Duodenal mucosa (tissue), 2 donors: Measurements from ENCODE around the gene PER2.
"Not testable (repeated sequence)": the region's sequence is repeated elsewhere in the genome, so short reads cannot be mapped to it uniquely, and the experiment has no call there.

Experiments used
- H3K27ac ChIP-seq: one replicate; pipeline ENCODE4 v1.7.0; 2013; ENCODE audit warnings: low read depth, low read length
- H3K27me3 ChIP-seq, 2 donors: one replicate each; pipeline ENCODE4 v1.7.0; 2013; ENCODE audit warnings: low read length in 2 of 2, control low read depth in 1 of 2; ENCODE audit not compliant: insufficient read depth in 2 of 2, control insufficient read depth in 1 of 2
- H3K36me3 ChIP-seq, 2 donors: one replicate each; pipeline ENCODE4 v1.7.0; 2013; ENCODE audit warnings: low read length in 2 of 2, control low read depth in 1 of 2; ENCODE audit not compliant: insufficient read depth in 2 of 2, control insufficient read depth in 1 of 2
- H3K4me1 ChIP-seq, 2 donors: one replicate each; pipeline ENCODE4 v1.7.0; 2013; ENCODE audit warnings: low read length in 2 of 2, control low read depth in 1 of 2; ENCODE audit not compliant: insufficient read depth in 2 of 2, control insufficient read depth in 1 of 2
- H3K4me3 ChIP-seq, 2 donors: one replicate each; pipeline ENCODE4 v1.7.0; 2013; ENCODE audit warnings: low read length in 2 of 2, low read depth in 1 of 2
- H3K9ac ChIP-seq, 2 donors: one replicate each; pipeline ENCODE4 v1.7.0; 2013; ENCODE audit warnings: low read length in 2 of 2, low read depth in 1 of 2
- H3K9me3 ChIP-seq, 2 donors: one replicate each; pipeline ENCODE4 v1.7.0; 2013; ENCODE audit warnings: low read length in 2 of 2, control low read depth in 1 of 2; ENCODE audit not compliant: control insufficient read depth in 1 of 2

The PER2 gene

DNA sequence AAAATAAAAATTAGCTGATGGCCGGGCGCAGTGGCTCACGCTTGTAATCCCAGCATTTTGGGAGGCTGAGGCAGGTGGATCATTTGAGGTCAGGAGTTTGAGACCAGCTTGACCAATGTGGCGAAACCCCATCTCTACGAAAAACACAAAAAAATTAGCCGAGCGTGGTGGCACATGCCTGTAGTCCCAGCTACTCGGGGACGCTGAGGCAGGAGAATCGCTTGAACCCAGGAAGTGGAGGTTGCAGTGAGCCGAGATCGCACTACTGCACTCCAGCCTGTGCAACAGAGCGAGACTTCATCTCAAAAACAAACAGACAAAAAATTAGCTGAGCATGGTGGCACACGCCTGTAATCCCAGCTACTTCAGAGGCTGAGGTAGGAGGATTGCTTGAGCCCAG lies 22.3 kb upstream of the PER2 start:
- H3K4me3 ChIP-seq, H3K27me3 ChIP-seq, H3K9me3 ChIP-seq, H3K27ac ChIP-seq, H3K9ac ChIP-seq, H3K36me3 ChIP-seq: not testable (repeated sequence)
- peaks cover 12% of the 10 kb centered on the region in 2 donors for H3K4me1 ChIP-seq

DNA sequence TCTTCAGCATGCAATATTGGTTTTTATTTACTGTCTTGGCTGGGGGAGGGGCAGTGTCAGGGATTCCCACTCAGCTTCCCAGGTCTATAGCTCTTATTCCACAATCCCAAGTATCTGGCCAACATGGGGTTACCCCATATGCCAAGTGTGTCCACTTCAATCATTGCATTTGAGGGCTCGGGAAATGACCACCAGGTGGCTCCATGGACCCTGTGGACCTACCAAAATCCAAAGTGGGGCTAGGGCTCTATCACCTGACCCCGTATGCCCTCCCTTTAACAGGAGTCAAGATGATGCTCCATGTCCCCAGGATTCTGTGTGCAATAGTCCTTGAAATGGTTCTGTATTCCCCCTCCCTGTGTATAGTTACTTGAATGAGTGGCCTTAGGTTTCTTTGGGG lies 19.8 kb upstream of the PER2 start:
- no peak overlapping the region for H3K27ac ChIP-seq
- no peak overlapping the region for H3K9ac ChIP-seq
- H3K27me3 ChIP-seq = peaks cover 0 to 2% of the 10 kb centered on the region in 2 donors
- H3K9me3 ChIP-seq = no peaks in the 10 kb centered on the region
- H3K36me3 ChIP-seq = no peaks in the 10 kb centered on the region
- H3K4me3 ChIP-seq = no peak overlapping the region
- H3K4me1 ChIP-seq = peaks cover 16 to 21% of the 10 kb centered on the region in 2 donors

DNA sequence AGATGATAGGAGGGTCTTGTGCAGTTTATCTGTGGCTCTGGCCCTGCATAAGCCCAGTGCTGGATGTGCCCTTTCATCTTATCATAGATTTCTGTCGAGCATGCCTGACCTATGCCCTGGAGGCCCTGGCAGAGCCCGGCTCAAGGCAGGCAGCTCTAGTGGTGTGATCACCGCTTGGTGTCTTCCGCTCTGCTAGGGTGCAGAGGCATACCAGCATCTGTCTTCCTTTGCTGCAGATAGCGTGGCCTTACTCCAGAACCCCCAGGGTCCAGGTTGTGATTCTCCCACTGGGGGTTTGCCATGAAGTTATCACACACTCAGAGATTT lies 18.2 kb upstream of the PER2 start:
- H3K27me3 ChIP-seq = peaks cover 0 to 2% of the 10 kb centered on the region in 2 donors
- peak overlapping the region in 1 of 2 donors; percentile 3 for H3K4me3 ChIP-seq
- no peak overlapping the region for H3K27ac ChIP-seq
- no peaks in the 10 kb centered on the region for H3K9me3 ChIP-seq
- no peak overlapping the region for H3K9ac ChIP-seq
- H3K36me3 ChIP-seq = no peaks in the 10 kb centered on the region
- H3K4me1 ChIP-seq = peaks cover 16 to 21% of the 10 kb centered on the region in 2 donors

DNA sequence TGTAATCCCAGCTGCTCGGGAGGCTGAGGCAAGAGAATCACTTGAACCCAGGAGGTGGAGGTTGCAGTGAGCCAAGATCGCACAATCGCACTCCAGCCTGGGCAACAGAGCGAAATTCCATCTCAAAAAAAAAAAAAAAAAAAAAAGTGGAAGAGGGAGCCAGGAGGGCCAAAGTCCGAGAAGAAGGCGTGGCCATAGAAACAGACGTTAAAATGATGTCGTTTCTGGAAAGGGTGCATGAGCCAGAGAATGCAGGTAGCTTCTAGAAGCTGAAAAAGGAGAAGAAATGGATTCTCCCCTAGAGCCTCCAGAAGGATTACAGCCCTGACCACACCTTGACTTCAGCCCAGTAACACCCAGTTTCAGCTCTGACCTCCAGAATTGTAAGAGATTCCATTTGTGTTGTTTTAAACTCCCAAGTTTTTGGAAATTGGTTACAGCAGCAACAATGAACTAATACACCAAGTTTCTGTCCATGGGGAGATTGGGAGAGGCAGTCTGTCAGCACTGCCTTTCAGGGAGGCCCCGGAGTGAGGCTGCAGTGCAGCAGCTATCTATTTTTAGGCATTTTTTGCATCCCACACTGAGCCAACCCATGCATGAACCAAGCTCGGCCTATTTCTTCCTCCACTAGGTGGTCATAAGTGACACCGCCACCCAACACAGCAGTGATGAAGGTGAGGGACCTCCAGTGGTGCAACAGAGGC lies 17.7 kb upstream of the PER2 start:
- H3K36me3 ChIP-seq = no peaks in the 10 kb centered on the region
- peaks cover 16 to 21% of the 10 kb centered on the region in 2 donors for H3K4me1 ChIP-seq
- H3K9ac ChIP-seq = peak overlapping the region in 1 of 2 donors; percentile 23
- no peaks in the 10 kb centered on the region for H3K9me3 ChIP-seq
- peaks cover 0 to 2% of the 10 kb centered on the region in 2 donors for H3K27me3 ChIP-seq
- H3K4me3 ChIP-seq = peak overlapping the region in 1 of 2 donors; percentile 3
- no peak overlapping the region for H3K27ac ChIP-seq

DNA sequence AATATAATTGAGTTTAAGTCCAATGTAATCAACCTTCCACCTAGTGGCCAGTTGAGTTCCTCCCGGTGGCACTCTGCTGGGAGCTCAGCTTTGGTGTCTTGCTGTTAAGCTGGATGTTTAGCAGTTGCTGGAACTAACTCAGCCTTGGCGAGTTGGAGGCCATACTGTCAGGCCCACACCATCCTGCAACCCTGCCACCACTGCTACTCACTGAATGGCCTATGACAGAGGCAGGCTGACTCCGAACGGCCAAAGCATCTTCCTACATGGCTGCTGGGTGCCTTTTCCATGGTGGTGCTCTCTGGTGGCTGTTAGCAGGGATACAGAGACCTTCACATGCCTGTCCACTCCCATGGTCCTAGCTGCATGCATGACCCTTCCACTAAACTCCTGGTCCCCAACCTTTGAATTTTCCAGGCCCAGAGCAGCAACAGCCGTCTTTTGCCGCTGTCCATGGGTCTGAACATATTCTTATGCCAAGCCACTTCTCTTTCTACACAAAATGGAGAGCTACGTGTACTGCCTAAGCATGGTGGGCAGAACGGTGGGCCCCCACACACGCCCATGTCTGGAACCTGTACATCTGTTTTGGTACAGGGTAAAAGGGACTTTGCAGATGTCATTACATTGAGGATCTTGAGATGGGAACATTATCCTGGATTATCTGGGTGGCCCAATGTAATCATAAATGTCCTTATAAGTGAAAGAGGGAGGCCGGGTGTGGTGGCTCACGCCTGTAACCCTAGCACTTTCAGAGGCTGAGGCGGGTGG lies 16.9 kb upstream of the PER2 start:
- H3K27me3 ChIP-seq = peaks cover 0 to 2% of the 10 kb centered on the region in 2 donors
- H3K9me3 ChIP-seq = no peaks in the 10 kb centered on the region
- peaks cover 23 to 29% of the 10 kb centered on the region in 2 donors for H3K4me1 ChIP-seq
- no peaks in the 10 kb centered on the region for H3K36me3 ChIP-seq
- H3K27ac ChIP-seq = no peak overlapping the region
- H3K9ac ChIP-seq = no peak overlapping the region
- no peak overlapping the region for H3K4me3 ChIP-seq

DNA sequence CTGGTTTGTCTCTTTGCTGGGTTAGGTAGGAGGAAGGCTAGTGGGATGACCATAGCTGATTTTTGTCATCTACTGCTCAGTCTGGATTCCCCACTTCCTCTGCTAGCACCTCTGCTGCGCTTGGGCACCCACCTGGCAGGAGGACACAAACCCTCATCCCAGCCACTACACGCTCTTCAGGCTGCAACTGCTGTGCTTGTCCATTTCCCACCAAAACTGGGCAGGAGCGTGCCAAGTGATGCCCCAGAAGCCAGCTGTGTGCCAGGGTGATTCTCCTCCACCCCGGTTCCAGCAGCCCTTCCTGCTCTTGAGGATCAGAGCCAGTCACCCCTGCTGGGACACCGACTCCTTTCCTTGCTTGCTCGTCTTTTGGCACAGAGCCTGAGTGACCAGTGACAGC lies 15.7 kb upstream of the PER2 start:
- Histone ChIP-seq H3K4me1 (peaks cover 31 to 36% of the 10 kb centered on the region in 2 donors), H3K36me3 (no peaks in the 10 kb centered on the region), H3K9me3 (no peaks in the 10 kb centered on the region), H3K27me3 (peaks cover 0 to 2% of the 10 kb centered on the region in 2 donors), H3K4me3 (no peak overlapping the region), H3K27ac (no peak overlapping the region), H3K9ac (no peak overlapping the region)

DNA sequence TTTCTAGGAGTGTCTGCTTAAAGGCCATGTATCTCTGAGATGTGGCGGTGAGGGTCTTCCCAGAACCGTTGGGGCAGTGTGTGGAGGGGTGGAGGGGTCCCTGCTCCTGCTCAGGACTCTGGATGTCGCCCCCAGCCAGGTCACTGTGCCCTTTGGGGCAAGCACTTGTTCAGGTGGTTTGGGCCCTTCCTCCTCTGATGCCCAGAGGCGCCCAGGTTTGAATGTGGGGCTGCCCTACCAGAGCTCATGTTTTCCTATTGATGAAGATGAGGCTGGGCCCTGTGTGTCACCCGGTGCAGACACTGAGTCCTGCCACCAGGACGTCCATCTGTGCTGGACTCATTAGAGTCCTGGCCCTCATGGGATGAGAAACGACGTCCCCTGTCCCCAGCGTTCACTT lies 14.3 kb upstream of the PER2 start:
- peaks cover 31 to 42% of the 10 kb centered on the region in 2 donors for H3K4me1 ChIP-seq

DNA sequence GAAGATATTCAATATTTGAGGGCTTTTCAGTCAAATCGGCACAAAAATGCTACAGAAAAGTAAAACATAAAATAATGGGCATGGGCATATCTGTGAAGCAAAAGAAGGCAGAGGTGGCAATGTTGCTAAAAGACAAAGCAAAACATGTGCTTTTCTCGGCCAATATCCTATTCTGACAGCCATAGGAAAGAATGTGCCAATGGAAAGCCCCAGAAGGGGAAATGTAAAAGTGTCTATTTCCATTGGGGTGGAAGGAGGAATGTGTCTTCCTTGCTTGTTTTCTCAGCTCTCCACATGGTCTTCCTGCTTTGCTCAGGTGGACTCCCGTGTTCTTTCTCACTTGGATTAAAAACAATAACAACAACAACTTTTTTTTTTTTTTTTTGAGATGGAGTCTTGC lies 13.7 kb upstream of the PER2 start:
- H3K27me3 ChIP-seq = peaks cover 0 to 2% of the 10 kb centered on the region in 2 donors
- H3K4me1 ChIP-seq = peaks cover 31 to 40% of the 10 kb centered on the region in 2 donors
- no peak overlapping the region for H3K4me3 ChIP-seq
- no peaks in the 10 kb centered on the region for H3K9me3 ChIP-seq
- H3K9ac ChIP-seq = no peak overlapping the region
- H3K27ac ChIP-seq = no peak overlapping the region
- no peaks in the 10 kb centered on the region for H3K36me3 ChIP-seq

More for the DNA sequence above, 14.3 kb upstream of the PER2 start:
- Histone ChIP-seq H3K9me3 (no peaks in the 10 kb centered on the region), H3K27me3 (peaks cover 0 to 2% of the 10 kb centered on the region in 2 donors), H3K9ac (no peak overlapping the region), H3K4me3 (no peak overlapping the region), H3K36me3 (no peaks in the 10 kb centered on the region), H3K27ac (no peak overlapping the region)

DNA sequence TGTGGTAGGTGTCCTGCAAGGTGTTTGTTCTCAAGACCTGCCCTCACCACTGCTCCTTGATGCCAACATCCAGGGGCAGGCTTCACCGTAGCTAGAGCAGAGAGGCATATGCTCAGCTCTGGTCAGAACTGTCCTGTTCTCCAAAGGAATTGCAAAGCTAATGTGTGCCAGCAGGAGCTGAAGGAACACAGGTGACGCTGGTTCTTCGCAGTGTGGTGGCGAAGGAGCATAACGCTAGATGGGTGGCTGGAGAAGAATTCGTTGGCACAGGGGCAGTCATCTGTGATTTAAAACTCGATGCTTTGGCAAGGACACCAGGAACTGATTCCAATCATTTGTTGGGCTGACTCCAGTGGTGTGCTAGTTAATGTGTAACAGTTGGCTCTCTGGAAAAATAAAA lies 11.4 kb upstream of the PER2 start:
- Histone ChIP-seq H3K9ac (peak overlapping the region; percentile 50 to 54), H3K9me3 (no peaks in the 10 kb centered on the region), H3K36me3 (no peaks in the 10 kb centered on the region), H3K4me3 (peak overlapping the region; percentile 34 to 53), H3K4me1 (peaks cover 23 to 32% of the 10 kb centered on the region in 2 donors), H3K27me3 (peaks cover 0 to 2% of the 10 kb centered on the region in 2 donors), H3K27ac (no peak overlapping the region)

DNA sequence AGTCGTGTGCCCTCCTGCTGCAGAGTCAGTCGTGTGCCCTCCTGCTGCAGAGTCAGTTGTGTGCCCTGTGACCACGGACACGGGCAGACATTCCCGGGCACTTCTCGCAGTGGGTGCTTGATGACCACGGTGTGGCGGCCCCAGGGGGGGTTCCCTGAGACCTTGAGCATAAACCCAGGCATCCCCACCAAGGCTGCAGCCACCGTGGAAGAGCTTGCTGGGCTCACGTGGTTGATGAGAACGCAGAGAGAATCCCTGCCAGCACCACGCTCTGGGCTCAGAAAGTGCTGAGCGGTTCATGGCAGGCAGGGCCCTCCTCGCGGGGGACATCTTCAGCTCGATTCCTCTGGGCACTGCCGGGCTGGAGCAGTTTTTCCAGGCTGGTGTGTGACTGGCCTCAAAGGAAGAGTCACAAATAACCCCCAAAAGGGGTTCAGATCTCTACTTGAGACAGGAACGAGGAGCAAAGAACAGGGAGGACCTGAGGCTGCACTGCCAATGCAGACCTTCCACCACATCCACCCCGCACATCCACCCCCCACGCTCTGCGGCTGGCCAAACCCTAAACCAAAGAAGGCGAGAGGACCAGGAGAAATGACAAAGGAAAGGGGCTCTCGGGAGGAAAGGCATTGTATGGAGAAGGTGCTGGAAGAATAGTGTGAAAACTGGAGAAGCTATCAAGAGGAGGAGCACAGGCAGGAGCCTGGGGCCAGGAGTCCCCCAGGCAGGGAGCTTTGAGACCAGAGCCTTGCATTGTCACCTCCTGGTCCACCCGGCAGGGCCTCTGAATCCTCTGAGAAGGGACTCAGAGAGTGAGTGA lies 8.4 kb upstream of the PER2 start:
- H3K4me1 ChIP-seq = peaks cover 34 to 43% of the 10 kb centered on the region in 2 donors
- no peaks in the 10 kb centered on the region for H3K9me3 ChIP-seq
- no peak overlapping the region for H3K4me3 ChIP-seq
- no peaks in the 10 kb centered on the region for H3K27me3 ChIP-seq
- no peak overlapping the region for H3K27ac ChIP-seq
- H3K9ac ChIP-seq = no peak overlapping the region
- H3K36me3 ChIP-seq = no peaks in the 10 kb centered on the region
